Tibial nerve (tissue), 4 donors: Measurements from ENCODE around the gene ST8SIA1. TPM values are rescaled to one million over a fixed set of nuclear protein-coding genes. Genes with fewer than 3 reads are reported as not detected.

Source experiments
- DNase-seq, 2 donors: peaks; one replicate each; pipeline ENCODE4 v3.0.0-alpha.2; 2019; ENCODE audit warnings: low spot score in 2 of 2
- H3K27ac ChIP-seq, 4 donors: fragments of 200-600 bp; sonication (generic) in 3 of 4; one replicate each; pipeline ENCODE4 v1.5.1; 2017 to 2019; ENCODE audit warnings: mild to moderate bottlenecking in 1 of 4
- H3K27me3 ChIP-seq, 2 donors: fragments of 200-600 bp; sonication (generic) in 1 of 2; one replicate each; pipeline versions ENCODE4 v1.5.1 to v1.6.0; 2017 to 2019
- H3K36me3 ChIP-seq, 3 donors: fragments of 200-600 bp; sonication (generic); one replicate each; pipeline ENCODE4 v1.5.1; 2018 to 2019
- H3K4me1 ChIP-seq, 4 donors: fragments of 200-600 bp; sonication (generic) in 3 of 4; one replicate each; pipeline ENCODE4 v1.5.1; 2017 to 2019
- H3K4me3 ChIP-seq, 4 donors: fragments of 200-600 bp; sonication (generic) in 3 of 4; one replicate each; pipeline ENCODE4 v1.5.1; 2017 to 2019; ENCODE audit warnings: mild to moderate bottlenecking in 1 of 4, moderate library complexity in 1 of 4
- H3K9me3 ChIP-seq, 4 donors: fragments of 200-600 bp; sonication (generic) in 3 of 4; one replicate each; pipeline ENCODE4 v1.5.1; 2017 to 2019
- CTCF ChIP-seq, 5 experiments: fragments of 200-600 bp in 3 of 5; fragments of 450-650 bp in 2 of 5; sonication (generic) in 3 of 5; IDR thresholded peaks; one replicate each; pipeline ENCODE4 v1.5.1; 2016 to 2019; ENCODE audit warnings: antibody characterized with exemption in 5 of 5, mild to moderate bottlenecking in 3 of 5, moderate library complexity in 2 of 5
- EP300 ChIP-seq, 2 donors: sonication (generic); formaldehyde crosslinking; IDR thresholded peaks; one replicate each; pipeline ENCODE4 v1.6.1; 2017; ENCODE audit warnings: antibody characterized with exemption in 2 of 2, mild to moderate bottlenecking in 1 of 2
- POLR2A ChIP-seq, 2 donors: fragments of 450-650 bp; IDR thresholded peaks; one replicate each; pipeline ENCODE4 v1.6.1; 2017; ENCODE audit warnings: antibody characterized with exemption in 2 of 2, mild to moderate bottlenecking in 2 of 2, moderate library complexity in 2 of 2
- WGBS, 2 donors: methylation state at CpG; one replicate each; pipeline ENCODE4 v1.1.5; 2018; 5-methylcytosine and 5-hydroxymethylcytosine counted together
- total RNA-seq, 4 donors: library from RNA; depleted of rRNA; stranded (reverse); fragments of >200 nt; gene quantifications; one replicate each; pipeline ENCODE4 v1.1.0, GENCODE V29; 2016

ST8SIA1 gene
- total RNA-seq, 4 donors from 2014 or later = 0.63 to 5.1 (median 2.0) TPM

- H3K36me3 ChIP-seq = no peaks in the 10 kb centered on the region
- no peak overlapping the region for H3K4me3 ChIP-seq
- no peak for DNase-seq
- no peak for TF ChIP-seq EP300 (IDR thresholded peaks at IDR 0.05)
- TF ChIP-seq CTCF (IDR thresholded peaks at IDR 0.05) = no peak
- TF ChIP-seq POLR2A (IDR thresholded peaks at IDR 0.05) = no peak
- H3K27ac ChIP-seq = no peak overlapping the region
- no peaks in the 10 kb centered on the region for H3K27me3 ChIP-seq
- WGBS, 2 donors = 61 to 70% methylated on average over 3 of the region's 3 CpGs
- H3K4me1 ChIP-seq = no peaks in the 10 kb centered on the region
- peaks cover 0 to 7% (median 0%) of the 10 kb centered on the region in 4 donors for H3K9me3 ChIP-seq
Observed at GRCh38 chr12:22238211-22238610, 96.3 kb downstream of the ST8SIA1 start.

GRCh38 chr12:22234561-22234960 lies 99.9 kb downstream of the ST8SIA1 start:
- no peaks in the 10 kb centered on the region for H3K4me1 ChIP-seq
- H3K4me3 ChIP-seq = no peak overlapping the region
- no peak for TF ChIP-seq EP300 (IDR thresholded peaks at IDR 0.05)
- no peak for TF ChIP-seq POLR2A (IDR thresholded peaks at IDR 0.05)
- no peak for TF ChIP-seq CTCF (IDR thresholded peaks at IDR 0.05)
- no peak for DNase-seq
- H3K36me3 ChIP-seq = no peaks in the 10 kb centered on the region
- no peaks in the 10 kb centered on the region for H3K27me3 ChIP-seq
- H3K9me3 ChIP-seq = peaks cover 0 to 7% (median 0%) of the 10 kb centered on the region in 4 donors
- no peak overlapping the region for H3K27ac ChIP-seq

GRCh38 chr12:22231836-22232235 lies 102.7 kb downstream of the ST8SIA1 start:
- Histone ChIP-seq H3K4me1 (no peaks in the 10 kb centered on the region), H3K4me3 (no peak overlapping the region), H3K9me3 (no peaks in the 10 kb centered on the region), H3K27me3 (no peaks in the 10 kb centered on the region), H3K36me3 (no peaks in the 10 kb centered on the region), H3K27ac (no peak overlapping the region)
- TF ChIP-seq CTCF (IDR thresholded peaks at IDR 0.05) (peak in 1 of 5 experiments; percentile 9), POLR2A (IDR thresholded peaks at IDR 0.05) (no peak)
- no peak for DNase-seq
- WGBS, 2 donors = 39 to 44% methylated on average over 1 of the region's 1 CpG

GRCh38 chr12:22231078-22231477 lies 103.4 kb downstream of the ST8SIA1 start:
- no peaks in the 10 kb centered on the region for H3K4me1 ChIP-seq
- no peaks in the 10 kb centered on the region for H3K27me3 ChIP-seq
- H3K4me3 ChIP-seq = no peak overlapping the region
- H3K27ac ChIP-seq = no peak overlapping the region
- TF ChIP-seq POLR2A (IDR thresholded peaks at IDR 0.05) = no peak
- TF ChIP-seq EP300 (IDR thresholded peaks at IDR 0.05) = no peak
- no peak for TF ChIP-seq CTCF (IDR thresholded peaks at IDR 0.05)
- no peaks in the 10 kb centered on the region for H3K9me3 ChIP-seq
- 98% methylated on average over 2 of the region's 2 CpGs for WGBS, 2 donors
- no peaks in the 10 kb centered on the region for H3K36me3 ChIP-seq
- DNase-seq = no peak

GRCh38 chr12:22230280-22230794 lies 104.2 kb downstream of the ST8SIA1 start:
- H3K27me3 ChIP-seq = no peaks in the 10 kb centered on the region
- H3K4me1 ChIP-seq = no peaks in the 10 kb centered on the region
- H3K27ac ChIP-seq = no peak overlapping the region
- WGBS, 2 donors = 53 to 55% methylated on average over 2 of the region's 2 CpGs
- no peaks in the 10 kb centered on the region for H3K36me3 ChIP-seq
- H3K4me3 ChIP-seq = no peak overlapping the region
- DNase-seq = no peak
- TF ChIP-seq CTCF (IDR thresholded peaks at IDR 0.05) = no peak
- no peak for TF ChIP-seq POLR2A (IDR thresholded peaks at IDR 0.05)
- no peak for TF ChIP-seq EP300 (IDR thresholded peaks at IDR 0.05)
- no peaks in the 10 kb centered on the region for H3K9me3 ChIP-seq
